NCI-H2081 (cell line): ENCODE measurements around the gene NNT.
"Not testable (repeated sequence)": the region's sequence is repeated elsewhere in the genome, so short reads cannot be mapped to it uniquely, and the experiment has no call there.

Experiments
- DNase-seq, 2 experiments: peaks; one replicate each; lab custom pipeline; 2025; lab: John Stamatoyannopoulos, UW

Gene NNT

DNA sequence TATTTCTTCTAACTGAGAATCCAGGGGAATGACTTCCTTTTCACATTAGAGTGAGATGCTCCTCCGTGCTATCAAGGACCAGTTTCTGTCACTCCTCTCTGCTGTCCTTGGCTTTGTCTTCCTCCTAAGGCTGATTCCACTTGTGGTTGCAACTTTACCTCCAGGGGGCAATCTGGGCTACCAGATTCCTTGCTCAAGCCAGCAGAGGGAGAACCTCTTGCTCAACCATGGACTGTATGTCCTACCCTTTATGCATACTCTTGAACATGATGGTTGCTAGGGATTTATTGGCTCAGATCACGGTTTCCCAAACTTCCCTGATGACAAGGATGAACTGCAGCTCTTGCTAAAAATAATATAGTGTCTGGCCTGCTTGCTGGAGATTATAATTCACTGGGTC lies 24.0 kb downstream of the NNT start:
- peak in 1 of 2 experiments; percentile 60 for DNase-seq

DNA sequence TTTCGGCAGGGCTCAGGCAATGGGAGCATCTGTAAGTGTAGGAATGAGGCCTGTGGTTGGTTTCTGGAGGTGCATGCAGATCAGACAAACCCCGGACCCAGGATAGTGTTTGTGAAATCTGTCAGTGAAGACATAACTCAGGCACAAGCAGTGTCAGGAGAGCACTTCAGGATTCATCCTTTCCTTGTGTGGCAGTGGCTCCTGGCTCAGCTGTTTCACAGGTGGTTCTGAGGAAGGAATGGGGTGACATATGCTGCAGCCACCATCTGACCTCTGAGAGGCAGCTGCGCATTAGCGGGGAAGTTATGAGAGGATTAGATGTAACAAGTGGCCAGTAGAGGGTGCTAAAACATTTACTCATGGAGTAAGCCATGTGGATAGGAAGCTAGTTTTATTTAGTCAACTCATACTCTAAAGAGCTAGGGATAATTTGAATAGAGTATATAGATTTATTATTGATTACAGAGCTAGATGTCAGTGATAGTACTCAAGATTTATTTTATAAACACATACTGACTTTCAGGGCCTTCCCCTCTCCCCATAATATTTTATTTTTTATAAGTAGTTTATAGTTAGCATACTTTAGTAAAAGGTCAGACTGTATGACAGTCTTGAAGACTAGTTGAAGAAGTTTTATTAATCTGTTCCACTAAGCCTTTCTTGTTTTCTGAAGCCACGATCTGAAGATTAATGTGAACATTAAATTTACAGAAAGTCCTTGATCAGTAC lies 28.4 kb downstream of the NNT start:
- peak; percentile 91 to 93 for DNase-seq

DNA sequence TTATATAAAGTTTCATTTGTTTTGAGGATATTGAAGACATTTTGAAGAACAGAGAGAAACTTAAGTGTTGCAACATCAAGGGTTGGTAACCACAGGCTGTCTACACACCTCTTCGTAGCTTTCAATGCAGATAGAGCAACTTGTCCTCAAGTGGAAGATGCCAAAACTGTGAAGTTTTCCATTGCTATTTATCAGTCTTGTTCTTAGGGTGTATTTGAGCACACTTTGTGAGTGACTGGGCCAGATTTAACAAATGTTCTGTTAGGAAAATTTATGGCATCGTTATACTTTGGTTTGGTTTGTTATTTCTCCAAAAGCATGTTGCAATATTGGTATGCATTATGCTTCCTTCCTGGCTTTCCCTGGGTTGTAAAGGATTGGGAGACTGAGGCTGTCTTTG lies 31.6 kb downstream of the NNT start:
- DNase-seq, result no peak

DNA sequence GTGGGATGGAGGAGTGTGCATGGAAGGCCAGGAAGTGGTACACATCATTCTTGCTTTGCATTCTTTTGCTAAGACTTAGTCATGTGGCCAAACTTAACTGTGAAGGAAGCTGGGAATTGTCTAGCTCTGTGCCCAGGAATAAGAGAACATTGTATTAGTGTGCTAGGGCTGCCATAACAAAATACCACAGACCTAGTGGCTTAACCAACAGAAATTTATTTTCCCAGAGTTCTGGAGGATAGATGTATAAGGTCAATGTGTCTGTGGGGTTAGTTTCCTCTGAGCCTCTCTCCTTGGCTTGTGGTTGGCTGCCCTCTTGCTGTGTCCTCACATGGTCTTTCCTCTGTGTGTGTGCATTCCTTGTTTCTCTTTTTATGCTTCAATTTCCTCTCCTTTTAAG lies 32.4 kb downstream of the NNT start:
- no peak for DNase-seq

DNA sequence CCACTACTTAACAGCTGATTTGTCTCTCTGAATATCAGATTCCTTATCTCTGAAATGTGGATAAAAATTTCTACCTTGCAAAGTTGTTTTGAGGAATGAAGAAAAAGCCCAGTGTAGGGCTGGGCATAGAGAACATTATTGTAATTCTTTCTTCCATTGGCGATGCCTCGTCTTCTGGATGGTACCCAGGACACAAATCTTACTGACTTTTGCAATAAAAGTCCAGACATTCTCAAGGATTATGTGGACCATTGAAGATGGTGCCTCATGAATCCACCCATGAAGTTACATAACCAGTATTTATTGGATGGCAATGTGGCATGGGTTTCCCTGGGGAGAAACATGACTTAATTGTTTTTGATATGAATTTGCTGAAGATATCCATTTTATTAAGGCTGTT lies 33.1 kb downstream of the NNT start:
- no peak for DNase-seq

DNA sequence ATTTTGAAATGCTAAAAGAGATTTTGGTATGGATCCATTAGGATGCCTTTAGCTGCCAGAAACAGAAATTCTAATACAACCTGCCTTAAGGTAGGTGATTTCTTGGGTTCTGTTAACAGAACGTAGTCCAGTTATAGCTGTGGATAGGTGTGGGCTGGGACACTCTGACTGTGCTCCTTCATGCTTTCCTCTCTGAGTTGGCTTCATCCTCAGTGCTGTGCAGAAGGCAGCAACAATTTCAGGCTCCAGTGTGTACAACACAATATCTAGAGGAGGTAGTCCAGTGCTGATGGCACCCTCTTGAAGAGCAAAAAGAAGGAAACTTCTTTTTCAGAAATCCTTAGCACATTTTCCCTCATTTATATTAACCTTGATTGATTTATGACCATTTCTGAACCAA lies 34.4 kb downstream of the NNT start:
- DNase-seq, result no peak

DNA sequence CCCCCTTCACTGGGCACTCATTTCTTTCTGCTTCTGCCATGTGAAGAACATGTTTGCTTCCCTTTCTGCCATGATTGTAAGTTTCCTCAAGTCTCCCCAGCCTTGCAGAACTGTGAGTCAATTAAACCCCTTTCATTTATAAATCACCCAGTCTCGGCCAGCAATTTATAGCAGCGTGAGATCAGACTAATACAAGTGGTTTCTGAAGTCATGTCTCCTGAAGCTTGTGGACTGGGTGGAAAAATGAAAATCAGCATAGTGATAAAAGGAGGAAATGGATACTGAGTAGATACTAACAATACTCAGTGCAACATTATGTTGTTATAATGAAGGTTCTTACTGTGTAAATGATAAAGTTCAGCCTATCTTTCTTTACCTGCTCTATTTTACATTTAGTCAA lies 35.1 kb downstream of the NNT start:
- no peak for DNase-seq

DNA sequence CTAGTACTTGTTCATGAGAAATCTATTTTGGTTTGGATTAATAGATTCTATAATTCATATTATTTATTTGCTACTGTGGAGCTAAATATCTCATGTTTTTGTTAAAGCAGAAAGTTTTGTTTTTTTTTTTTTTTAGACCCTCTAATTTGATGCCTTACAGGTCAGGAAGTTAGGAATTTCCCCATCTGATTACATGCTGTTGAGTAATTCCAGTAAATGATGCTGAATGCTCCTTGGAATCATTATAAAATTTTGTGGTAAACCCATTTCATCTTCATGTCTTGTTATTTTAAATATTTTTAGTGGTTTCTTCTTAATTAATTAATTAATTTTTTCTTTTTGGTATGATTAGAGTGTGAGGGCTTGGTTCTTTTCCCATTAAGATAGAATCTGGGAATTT lies 35.6 kb downstream of the NNT start:
- no peak for DNase-seq

DNA sequence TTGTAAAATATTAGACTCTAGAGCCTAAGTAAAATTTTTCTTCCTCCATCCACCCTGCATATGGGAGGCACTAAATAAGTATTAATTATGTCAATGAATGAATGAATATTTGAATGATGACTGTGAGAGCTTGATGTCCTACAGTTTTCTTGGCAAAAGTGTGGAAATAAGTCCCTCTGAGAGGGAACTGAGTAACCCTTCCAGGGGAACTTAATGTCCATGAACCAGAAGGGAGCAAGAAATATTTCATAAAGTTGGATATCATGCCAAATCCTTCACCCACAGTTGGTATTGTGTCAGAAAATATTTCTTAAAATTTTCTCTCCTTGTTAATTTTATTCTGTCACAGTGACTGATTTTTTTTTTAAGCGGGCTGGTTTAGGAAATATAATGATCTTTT lies 36.6 kb downstream of the NNT start:
- DNase-seq, result no peak

DNA sequence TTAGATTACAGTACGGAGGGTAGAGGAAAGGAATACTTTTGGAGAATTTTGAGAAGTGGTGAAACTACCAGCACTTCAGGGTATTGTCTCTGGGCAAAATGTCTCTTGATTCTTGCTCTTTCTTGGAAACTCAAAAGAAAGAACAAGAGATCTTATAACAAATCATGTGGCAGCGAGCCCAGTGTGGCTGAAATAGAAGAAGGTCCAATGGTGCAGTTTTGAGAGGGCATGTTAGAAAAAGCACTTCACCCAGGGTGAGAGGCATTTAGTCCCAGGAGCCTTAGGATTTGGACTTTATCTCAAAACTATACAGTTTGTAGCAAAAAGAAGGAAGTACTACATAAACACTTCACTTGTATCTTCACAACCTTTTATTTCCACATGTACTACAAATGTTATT lies 39.4 kb downstream of the NNT start:
- DNase-seq, result no peak

DNA sequence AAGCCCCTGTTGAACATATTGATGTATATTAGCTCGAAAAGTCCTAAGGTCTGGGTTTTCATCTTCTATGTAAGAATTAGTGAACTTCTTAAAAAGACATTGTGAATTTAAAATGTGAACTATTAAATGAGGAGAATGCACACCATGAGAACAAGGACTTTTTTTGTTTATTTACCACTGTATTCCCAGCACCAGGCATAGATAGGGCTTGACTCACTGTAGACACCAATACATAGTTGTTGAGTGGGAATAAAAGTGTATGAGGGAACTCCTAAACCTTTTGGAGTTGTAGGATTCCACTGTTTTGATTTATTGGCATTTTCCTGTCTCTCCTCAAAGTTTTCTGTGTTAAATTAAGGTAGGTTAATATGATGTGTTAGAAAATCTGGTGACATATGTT lies 40.3 kb downstream of the NNT start:
- DNase-seq, result no peak

DNA sequence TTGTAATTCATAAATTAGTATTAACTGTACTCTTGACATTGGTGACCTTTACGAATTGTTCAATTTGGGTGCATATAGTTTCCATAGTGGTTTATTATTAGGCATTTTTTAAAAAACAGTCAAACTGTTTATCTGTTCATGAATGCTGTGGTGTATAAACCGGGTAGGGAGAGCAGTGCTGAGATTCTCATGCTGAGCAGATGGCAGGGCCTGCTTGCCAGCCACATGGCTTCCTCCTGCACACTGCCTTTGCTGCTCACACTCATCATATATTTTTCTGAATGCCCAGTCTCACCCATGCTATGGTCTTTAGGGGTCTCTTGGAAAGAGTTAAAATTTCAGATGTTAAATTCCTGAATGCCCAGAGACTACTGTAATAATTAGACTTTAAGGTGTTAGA lies 40.8 kb downstream of the NNT start:
- DNase-seq, result no peak

DNA sequence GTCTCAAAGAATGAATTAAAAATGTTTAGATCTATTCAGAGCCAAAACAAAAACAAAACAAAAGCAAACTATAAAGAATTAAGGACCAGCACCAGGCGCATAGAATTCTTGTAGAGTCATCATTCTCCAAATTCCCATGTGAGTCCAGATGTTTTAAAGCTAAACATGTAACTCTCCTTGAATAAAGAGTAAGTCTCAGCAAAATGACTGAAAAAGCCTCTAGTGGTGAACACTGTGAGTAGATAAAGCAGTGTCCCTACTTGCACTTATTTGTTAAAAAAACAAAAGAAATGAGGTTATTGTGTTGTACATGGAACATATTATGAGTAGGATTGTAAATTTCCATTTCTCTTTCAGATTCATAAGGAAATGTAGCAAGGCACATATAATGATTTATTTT lies 44.0 kb downstream of the NNT start:
- no peak for DNase-seq

DNA sequence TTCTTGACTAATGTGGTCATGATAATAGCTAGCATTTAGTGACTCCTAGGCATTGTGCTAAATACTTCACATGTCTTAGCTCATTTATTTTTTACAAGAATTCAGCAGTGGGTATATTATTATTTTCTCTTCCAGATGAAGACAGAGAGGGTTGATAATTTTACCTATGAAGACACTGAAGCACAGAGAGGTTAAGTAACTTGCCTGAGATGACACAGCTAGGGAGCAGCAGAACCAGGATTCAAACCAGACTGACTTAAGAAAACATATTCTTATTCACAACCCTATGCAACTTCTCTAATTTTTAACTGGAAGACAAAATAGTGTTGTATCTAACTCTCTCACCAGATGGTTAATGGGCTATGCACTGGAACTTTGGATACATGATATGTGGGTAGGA lies 44.8 kb downstream of the NNT start:
- no peak for DNase-seq

DNA sequence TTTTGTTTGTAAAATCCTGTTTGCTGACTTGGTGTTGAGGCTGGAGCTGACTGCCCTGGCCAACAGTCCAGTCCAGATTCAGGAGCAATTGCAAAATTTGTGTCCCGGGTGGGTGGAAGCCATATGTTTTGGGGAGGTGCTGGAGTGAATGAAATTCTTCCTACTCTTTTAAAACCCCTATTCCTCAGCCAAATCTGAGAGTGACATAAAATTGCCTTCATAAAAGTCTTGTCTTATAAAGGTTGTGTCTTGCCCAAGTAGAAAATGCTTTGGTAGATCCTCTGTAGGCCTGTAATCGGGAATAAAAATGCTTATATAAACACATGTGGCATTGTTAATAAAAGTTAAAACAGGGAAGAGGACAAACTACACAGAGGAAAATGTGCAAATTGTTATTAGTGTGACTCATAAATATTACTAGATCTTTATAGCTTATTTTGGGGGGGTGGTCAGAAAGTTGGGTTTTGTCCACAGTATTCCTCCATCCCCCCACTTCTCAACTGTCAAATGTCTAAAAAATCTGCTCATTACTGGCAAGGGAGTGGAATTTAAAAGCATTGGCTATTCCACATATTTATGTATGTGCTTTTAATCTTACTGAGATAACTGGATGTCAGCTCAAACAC lies 45.6 kb downstream of the NNT start:
- DNase-seq, result no peak

DNA sequence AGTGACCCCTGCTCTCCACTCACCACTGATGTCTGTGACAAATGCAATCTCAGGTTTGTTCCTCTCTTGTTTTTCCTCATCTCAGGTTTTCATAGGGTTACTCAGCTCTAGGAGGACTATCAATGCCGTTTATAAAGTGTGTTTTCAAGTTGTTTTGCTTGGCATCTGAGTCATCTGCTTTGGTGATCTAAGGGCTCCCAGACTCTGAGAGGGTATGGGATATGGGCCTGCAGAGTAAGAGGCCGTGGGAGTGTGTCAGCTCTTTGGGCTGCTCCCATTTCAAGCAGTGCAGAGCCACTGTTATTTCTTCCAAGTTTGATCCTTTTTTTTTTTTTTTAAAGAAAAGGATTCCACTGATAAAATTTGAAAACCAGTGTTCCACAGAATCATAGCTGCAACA lies 46.3 kb downstream of the NNT start:
- no peak for DNase-seq

DNA sequence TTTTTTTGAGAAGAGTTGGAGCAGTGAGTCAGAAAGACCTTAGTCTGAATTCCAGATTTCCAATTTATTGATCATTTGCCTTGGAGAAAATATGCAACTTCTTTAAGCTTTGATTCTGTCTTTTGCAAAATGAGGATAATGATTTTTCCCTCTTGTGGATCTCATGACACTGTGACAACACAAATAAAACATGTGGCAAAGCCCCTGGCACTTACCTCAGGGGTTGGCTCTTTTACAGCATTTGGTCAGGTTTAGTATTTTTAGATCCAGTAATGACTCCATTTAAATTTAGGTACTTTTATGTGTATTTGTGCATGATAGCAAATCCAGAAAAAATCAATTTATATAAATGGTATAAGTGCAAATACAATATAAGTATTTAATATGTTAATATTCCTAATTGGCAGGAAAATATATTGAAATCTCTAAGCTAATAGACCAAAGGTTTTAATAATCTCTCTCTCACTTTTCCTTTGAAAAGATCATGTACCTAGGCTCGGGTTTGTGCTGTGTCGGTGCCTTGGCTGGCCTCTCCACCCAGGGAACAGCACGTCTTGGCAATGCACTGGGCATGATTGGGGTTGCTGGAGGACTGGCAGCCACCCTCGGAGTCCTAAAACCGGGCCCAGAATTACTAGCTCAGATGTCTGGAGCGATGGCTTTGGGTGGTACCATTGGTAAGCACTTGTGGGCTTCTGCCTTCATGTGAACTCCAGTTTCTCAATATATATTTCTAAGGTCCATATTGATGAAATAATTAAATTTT lies 49.7 kb downstream of the NNT start:
- DNase-seq, result no peak

DNA sequence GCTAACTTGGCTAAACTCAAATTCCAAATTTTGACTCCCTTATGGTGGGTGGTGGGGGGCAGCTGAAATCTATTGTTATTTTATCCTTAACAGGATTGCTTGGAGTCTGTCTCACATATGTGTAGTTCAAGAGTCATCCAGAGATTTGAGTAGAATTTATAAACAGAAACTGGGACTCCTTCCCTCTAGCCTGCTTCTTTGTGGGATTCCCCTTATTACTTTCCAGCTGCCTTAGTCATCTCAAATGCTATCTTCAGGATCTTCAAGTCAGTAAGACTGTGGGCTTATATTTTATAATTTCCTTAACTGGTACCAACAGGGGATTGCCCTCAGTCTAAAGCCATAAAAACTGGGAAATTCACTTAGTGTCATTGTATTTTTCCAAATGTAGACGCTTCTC lies 55.5 kb downstream of the NNT start:
- no peak for DNase-seq

DNA sequence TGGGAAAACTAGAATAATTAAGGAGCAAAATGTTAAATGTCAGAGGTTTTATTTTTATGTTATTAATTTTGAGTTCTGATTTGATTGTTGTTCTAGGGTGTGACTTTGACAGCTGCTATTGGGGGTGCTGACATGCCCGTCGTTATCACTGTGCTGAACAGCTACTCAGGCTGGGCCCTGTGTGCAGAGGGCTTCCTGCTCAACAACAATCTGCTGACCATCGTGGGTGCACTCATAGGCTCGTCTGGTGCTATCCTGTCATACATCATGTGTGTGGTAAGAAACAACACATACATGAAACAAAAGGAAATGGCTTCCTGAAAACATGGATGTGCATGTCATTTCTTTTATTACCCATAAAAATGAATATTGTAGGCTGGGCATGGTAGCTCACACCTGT lies 56.1 kb downstream of the NNT start:
- DNase-seq, result no peak

DNA sequence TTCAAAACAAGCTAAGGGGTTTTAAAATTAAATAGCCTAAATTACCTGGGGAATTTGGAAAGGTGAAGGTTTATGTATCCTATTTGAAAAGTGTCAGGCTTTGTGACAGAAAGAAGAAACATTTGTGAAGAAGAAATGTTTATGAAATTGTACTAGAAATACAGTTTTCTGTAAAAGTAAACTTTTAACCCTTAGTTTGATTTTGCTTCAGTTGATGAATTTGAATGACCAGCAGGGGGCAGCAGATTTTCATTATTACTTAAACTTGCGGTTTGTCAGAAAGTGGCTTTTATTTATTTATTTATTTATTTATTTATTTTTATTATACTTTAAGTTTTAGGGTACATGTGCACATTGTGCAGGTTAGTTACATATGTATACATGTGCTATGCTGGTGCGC lies 58.1 kb downstream of the NNT start:
- peak; percentile 24 to 41 for DNase-seq

DNA sequence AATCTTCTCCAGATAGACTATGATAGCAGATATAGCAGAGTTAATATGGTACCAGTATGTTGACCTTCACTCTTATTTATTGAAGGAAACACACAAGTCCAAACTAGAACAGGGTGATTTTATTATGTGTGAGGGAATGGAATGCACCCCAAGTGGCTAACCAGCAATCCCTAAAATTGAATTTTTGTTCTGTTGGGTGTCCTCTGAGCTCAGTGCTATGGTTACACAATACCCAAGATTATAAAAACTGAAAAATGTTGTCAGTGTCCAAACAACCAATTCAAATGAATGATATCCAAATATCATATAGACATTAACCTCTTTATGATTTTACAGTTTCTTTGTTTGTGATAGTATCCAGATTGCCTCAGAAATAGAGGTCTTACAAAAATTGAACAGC lies 60.9 kb downstream of the NNT start:
- no peak for DNase-seq

DNA sequence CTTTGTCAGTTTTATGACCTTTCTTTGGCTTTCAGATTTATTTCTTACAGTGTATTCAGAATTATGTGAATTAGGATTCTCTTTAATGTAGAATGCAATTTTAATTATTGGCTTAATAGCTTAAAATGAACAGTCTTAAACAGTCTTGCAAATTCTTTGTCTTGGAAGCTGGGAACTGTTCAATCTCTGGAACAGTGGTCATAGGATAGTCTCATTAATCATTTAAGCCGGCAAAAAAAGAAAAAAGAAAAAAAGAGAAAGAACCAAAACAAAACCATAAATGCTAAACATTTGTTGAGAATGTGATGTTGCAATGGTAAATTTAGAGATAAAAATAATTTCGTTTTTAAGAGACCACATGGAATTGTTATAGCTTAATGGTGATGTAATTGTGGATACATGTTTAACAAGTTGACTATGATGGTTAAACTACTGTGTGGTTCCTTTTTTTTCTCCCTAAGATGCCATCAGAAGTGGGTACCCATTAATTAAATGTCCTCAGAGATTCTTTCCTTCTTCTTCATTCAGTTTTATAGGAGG lies 61.6 kb downstream of the NNT start:
- DNase-seq, result no peak

DNA sequence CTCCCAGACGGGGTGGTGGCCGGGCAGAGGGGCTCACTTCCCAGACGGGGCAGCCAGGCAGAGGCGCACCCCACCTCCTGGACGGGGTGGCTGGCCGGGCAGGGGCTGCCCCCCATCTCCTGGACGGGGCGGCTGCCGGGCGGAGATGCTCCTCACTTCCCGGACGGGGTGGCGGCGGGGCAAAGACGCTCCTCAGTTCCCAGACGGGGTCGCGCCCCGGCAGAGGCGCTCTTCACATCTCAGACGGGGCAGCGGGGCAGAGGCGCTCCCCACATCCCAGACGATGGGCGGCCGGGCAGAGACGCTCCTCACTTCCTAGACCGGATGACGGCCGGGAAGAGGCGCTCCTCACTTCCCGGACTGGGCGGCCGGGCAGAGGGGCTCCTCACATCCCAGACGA lies 62.8 kb downstream of the NNT start:
- DNase-seq, result not testable (repeated sequence)
